Suprapubic skin (tissue), 4 donors: ENCODE data around the gene NOL7. TPM values are rescaled to one million over a fixed set of nuclear protein-coding genes. Genes with fewer than 3 reads are reported as not detected.

Experiments
- DNase-seq, 2 donors: peaks; one replicate each; pipeline ENCODE4 v3.0.0-alpha.2; 2019; ENCODE audit warnings: low spot score in 2 of 2
- H3K27ac ChIP-seq: fragments of 200-600 bp; sonication (generic); one replicate; pipeline ENCODE4 v1.5.1; 2019
- H3K27me3 ChIP-seq: fragments of 200-600 bp; sonication (generic); one replicate; pipeline ENCODE4 v1.5.1; 2019
- H3K36me3 ChIP-seq: fragments of 200-600 bp; sonication (generic); one replicate; pipeline ENCODE4 v1.5.1; 2019
- H3K4me1 ChIP-seq: fragments of 200-600 bp; sonication (generic); one replicate; pipeline ENCODE4 v1.5.1; 2019
- H3K4me3 ChIP-seq: fragments of 200-600 bp; sonication (generic); one replicate; pipeline ENCODE4 v1.5.1; 2019; ENCODE audit warnings: mild to moderate bottlenecking
- H3K9me3 ChIP-seq: fragments of 200-600 bp; sonication (generic); one replicate; pipeline ENCODE4 v1.5.1; 2019
- CTCF ChIP-seq, 2 donors: fragments of 200-600 bp in 1 of 2; fragments of 450-650 bp in 1 of 2; sonication (generic) in 1 of 2; IDR thresholded peaks; one replicate each; pipeline ENCODE4 v1.5.1; 2016 to 2019; ENCODE audit warnings: antibody characterized with exemption in 2 of 2, mild to moderate bottlenecking in 1 of 2, moderate library complexity in 1 of 2
- EP300 ChIP-seq: sonication (generic); formaldehyde crosslinking; IDR thresholded peaks from one replicate; pipeline ENCODE4 v1.6.1; 2017; ENCODE audit warnings: antibody characterized with exemption
- POLR2A ChIP-seq, 2 donors: fragments of 450-650 bp; IDR thresholded peaks; one replicate each; pipeline ENCODE4 v1.6.1; 2017; ENCODE audit warnings: antibody characterized with exemption in 2 of 2, mild to moderate bottlenecking in 2 of 2, moderate library complexity in 2 of 2
- POLR2AphosphoS5 ChIP-seq, 3 donors: sonication (generic); formaldehyde crosslinking; IDR thresholded peaks; one replicate each; pipeline ENCODE4 v1.6.1; 2017; ENCODE audit warnings: antibody characterized with exemption in 3 of 3
- WGBS: methylation state at CpG from one replicate; pipeline ENCODE4 v1.1.5; 2018; 5-methylcytosine and 5-hydroxymethylcytosine counted together
- total RNA-seq, 4 donors: library from RNA; depleted of rRNA; stranded (reverse); fragments of >200 nt; gene quantifications; one replicate each; pipeline ENCODE4 v1.1.0, GENCODE V29; 2016

NOL7 gene
- total RNA-seq, 4 donors from 2014 or later = 38.6 to 48.0 (median 42.0) TPM

- WGBS = 85% methylated on average over 2 of the region's 2 CpGs
- Histone ChIP-seq H3K36me3 (peaks cover 18% of the 10 kb centered on the region), H3K4me3 (no peak overlapping the region), H3K27ac (no peak overlapping the region), H3K9me3 (no peaks in the 10 kb centered on the region), H3K27me3 (no peaks in the 10 kb centered on the region), H3K4me1 (peaks cover 3% of the 10 kb centered on the region)
- DNase-seq = no peak
- no peak for TF ChIP-seq EP300
- TF ChIP-seq POLR2AphosphoS5 (IDR thresholded peaks at IDR 0.05) = no peak
- TF ChIP-seq CTCF (IDR thresholded peaks at IDR 0.05) = no peak
These were observed 38.2 kb downstream of the NOL7 start for GRCh38 chr6:13653296-13653695.

GRCh38 chr6:13654496-13654895, 39.4 kb downstream of the NOL7 start:
- Histone ChIP-seq H3K4me1 (peaks cover 3% of the 10 kb centered on the region), H3K4me3 (no peak overlapping the region), H3K36me3 (peaks cover 17% of the 10 kb centered on the region)

GRCh38 chr6:13655700-13656099, 40.6 kb downstream of the NOL7 start:
- TF ChIP-seq EP300 (no peak), POLR2AphosphoS5 (IDR thresholded peaks at IDR 0.05) (no peak), CTCF (IDR thresholded peaks at IDR 0.05) (no peak), POLR2A (IDR thresholded peaks at IDR 0.05) (no peak)
- Histone ChIP-seq H3K4me3 (no peak overlapping the region), H3K4me1 (peaks cover 9% of the 10 kb centered on the region), H3K36me3 (peaks cover 12% of the 10 kb centered on the region), H3K27ac (no peak overlapping the region), H3K9me3 (no peaks in the 10 kb centered on the region), H3K27me3 (no peaks in the 10 kb centered on the region)
- WGBS = 71% methylated on average over 1 of the region's 1 CpG
- DNase-seq = no peak

More at GRCh38 chr6:13654496-13654895, 39.4 kb downstream of the NOL7 start:
- Histone ChIP-seq H3K27ac (no peak overlapping the region), H3K27me3 (no peaks in the 10 kb centered on the region), H3K9me3 (no peaks in the 10 kb centered on the region)
- DNase-seq = no peak
- TF ChIP-seq POLR2A (IDR thresholded peaks at IDR 0.05) (no peak), POLR2AphosphoS5 (IDR thresholded peaks at IDR 0.05) (no peak)

- no peaks in the 10 kb centered on the region for H3K9me3 ChIP-seq
- peaks cover 38% of the 10 kb centered on the region for H3K4me1 ChIP-seq
- no peaks in the 10 kb centered on the region for H3K36me3 ChIP-seq
- no peaks in the 10 kb centered on the region for H3K27me3 ChIP-seq
- no peak overlapping the region for H3K27ac ChIP-seq
- 100% methylated on average over 1 of the region's 1 CpG for WGBS
- H3K4me3 ChIP-seq = no peak overlapping the region
- TF ChIP-seq POLR2AphosphoS5 (IDR thresholded peaks at IDR 0.05) (no peak), POLR2A (IDR thresholded peaks at IDR 0.05) (no peak), EP300 (no peak), CTCF (IDR thresholded peaks at IDR 0.05) (no peak)
- DNase-seq = no peak
These were observed 45.1 kb downstream of the NOL7 start for GRCh38 chr6:13660273-13660672.

GRCh38 chr6:13660893-13661292, 45.8 kb downstream of the NOL7 start:
- H3K27me3 ChIP-seq = no peaks in the 10 kb centered on the region
- DNase-seq = no peak
- H3K4me3 ChIP-seq = no peak overlapping the region
- H3K4me1 ChIP-seq = peaks cover 44% of the 10 kb centered on the region
- H3K36me3 ChIP-seq = no peaks in the 10 kb centered on the region
- H3K9me3 ChIP-seq = no peaks in the 10 kb centered on the region
- 94% methylated on average over 1 of the region's 1 CpG for WGBS
- no peak overlapping the region for H3K27ac ChIP-seq
- TF ChIP-seq POLR2AphosphoS5 (IDR thresholded peaks at IDR 0.05) = no peak
- no peak for TF ChIP-seq EP300
- no peak for TF ChIP-seq CTCF (IDR thresholded peaks at IDR 0.05)
- no peak for TF ChIP-seq POLR2A (IDR thresholded peaks at IDR 0.05)

GRCh38 chr6:13661647-13662046, 46.5 kb downstream of the NOL7 start:
- Histone ChIP-seq H3K9me3 (no peaks in the 10 kb centered on the region), H3K4me1 (peaks cover 46% of the 10 kb centered on the region), H3K36me3 (no peaks in the 10 kb centered on the region), H3K27me3 (no peaks in the 10 kb centered on the region), H3K27ac (no peak overlapping the region), H3K4me3 (no peak overlapping the region)
- no peak for DNase-seq
- TF ChIP-seq CTCF (IDR thresholded peaks at IDR 0.05) (no peak), POLR2AphosphoS5 (IDR thresholded peaks at IDR 0.05) (no peak), POLR2A (IDR thresholded peaks at IDR 0.05) (no peak), EP300 (no peak)
- WGBS = 98% methylated on average over 2 of the region's 2 CpGs
